OCI-LY1 (cell line): Measurements from ENCODE around the gene CLDND1.

Experiments used
- H2AFZ ChIP-seq: fragments of 200-600 bp; sonication (generic), shearing (Covaris generic); 2 replicates; pipeline ENCODE4 v1.6.0; 2014; ENCODE audit warnings: antibody characterized with exemption, mild to moderate bottlenecking, low read length
- H3F3A ChIP-seq: fragments of 200-600 bp; sonication (generic), shearing (Covaris generic); 2 replicates; pipeline ENCODE4 v1.6.0; 2014; ENCODE audit warnings: mild to moderate bottlenecking, antibody characterized with exemption, low read length, moderate library complexity; ENCODE audit not compliant: insufficient read depth
- H3K27ac ChIP-seq: fragments of 200-600 bp; sonication (generic); 2 replicates; pipeline ENCODE4 v1.5.1; 2014; ENCODE audit warnings: low read length, mixed run types, mild to moderate bottlenecking, low read depth; ENCODE audit not compliant: poor library complexity, severe bottlenecking
- H3K27me3 ChIP-seq: fragments of 200-600 bp; sonication (generic); 2 replicates; pipeline ENCODE4 v1.6.0; 2014; ENCODE audit warnings: antibody characterized with exemption, mild to moderate bottlenecking, low read length, moderate library complexity; ENCODE audit not compliant: insufficient read depth
- H3K36me3 ChIP-seq: fragments of 200-600 bp; sonication (generic); 2 replicates; pipeline ENCODE4 v1.6.1; 2014; ENCODE audit warnings: mild to moderate bottlenecking, antibody characterized with exemption, low read length, moderate library complexity, mixed read lengths; ENCODE audit not compliant: insufficient read depth
- H3K4me1 ChIP-seq: fragments of 200-600 bp; sonication (generic); 2 replicates; pipeline ENCODE4 v1.5.1; 2014; ENCODE audit warnings: mild to moderate bottlenecking, low read length, moderate library complexity; ENCODE audit not compliant: insufficient read depth, severe bottlenecking
- H3K4me2 ChIP-seq: fragments of 200-600 bp; sonication (generic), shearing (Covaris generic); 2 replicates; pipeline ENCODE4 v1.6.1; 2014; ENCODE audit warnings: low read length
- H3K4me3 ChIP-seq: fragments of 200-600 bp; sonication (generic); 2 replicates; pipeline ENCODE4 v1.5.1; 2014; ENCODE audit warnings: low read length, low read depth, mild to moderate bottlenecking, mixed read lengths; ENCODE audit not compliant: poor library complexity, severe bottlenecking
- H3K79me2 ChIP-seq: fragments of 200-600 bp; shearing (Covaris generic); 2 replicates; pipeline ENCODE4 v1.6.1; 2016; ENCODE audit warnings: mixed run types, low read length, mixed read lengths; ENCODE audit not compliant: insufficient read depth
- H3K9ac ChIP-seq: fragments of 200-600 bp; sonication (generic), shearing (Covaris generic); 2 replicates; pipeline ENCODE4 v1.6.1; 2014; ENCODE audit warnings: mild to moderate bottlenecking, low read length, mixed read lengths
- H3K9me2 ChIP-seq: fragments of 200-600 bp; sonication (generic), shearing (Covaris generic); 2 replicates; pipeline ENCODE4 v1.6.1; 2014; ENCODE audit warnings: low read depth, mild to moderate bottlenecking, low read length, mixed read lengths
- H3K9me3 ChIP-seq: fragments of 200-600 bp; shearing (Covaris generic); 2 replicates; pipeline ENCODE4 v1.6.1; 2014; ENCODE audit warnings: low read length, mixed read lengths
- H4K20me1 ChIP-seq: fragments of 200-600 bp; sonication (generic), shearing (Covaris generic); 2 replicates; pipeline ENCODE4 v1.6.0; 2016; ENCODE audit warnings: mild to moderate bottlenecking, low read length; ENCODE audit not compliant: insufficient read depth
- CTCF ChIP-seq: fragments of 200-600 bp; sonication (generic), shearing (Covaris generic); IDR thresholded peaks from 2 replicates; pipeline ENCODE4 v1.5.1; 2017; ENCODE audit warnings: mild to moderate bottlenecking, antibody characterized with exemption, low read length, moderate library complexity, mixed read lengths
- EZH2 ChIP-seq: fragments of 200-600 bp; sonication (generic), shearing (Covaris generic); IDR thresholded peaks from 2 replicates; pipeline ENCODE4 v1.8.0; 2017; ENCODE audit warnings: borderline replicate concordance, mixed run types, mild to moderate bottlenecking, antibody characterized with exemption, low read length, moderate library complexity, mixed read lengths

CLDND1 gene

GRCh38 chr3:98534168-98534567 is 11.5 kb upstream of the CLDND1 start:
- Histone ChIP-seq H3K4me3 (no peak overlapping the region), H3K27me3 (no peaks in the 10 kb centered on the region), H3K4me1 (peaks cover 48% of the 10 kb centered on the region), H3F3A (no peaks in the 10 kb centered on the region), H3K27ac (no peak overlapping the region), H3K36me3 (no peaks in the 10 kb centered on the region), H2AFZ (no peak overlapping the region), H4K20me1 (no peaks in the 10 kb centered on the region), H3K79me2 (no peaks in the 10 kb centered on the region), H3K9me2 (no peaks in the 10 kb centered on the region), H3K9me3 (no peaks in the 10 kb centered on the region), H3K4me2 (no peak overlapping the region), H3K9ac (no peak overlapping the region)
- TF ChIP-seq CTCF (no peak), EZH2 (no peak)

GRCh38 chr3:98532709-98533571 is 10.2 kb upstream of the CLDND1 start:
- Histone ChIP-seq H3K9me3 (no peaks in the 10 kb centered on the region), H3K9ac (no peak overlapping the region), H3K4me1 (peaks cover 48% of the 10 kb centered on the region), H3K27me3 (no peaks in the 10 kb centered on the region), H3K79me2 (no peaks in the 10 kb centered on the region), H3K9me2 (no peaks in the 10 kb centered on the region), H4K20me1 (no peaks in the 10 kb centered on the region), H2AFZ (no peak overlapping the region), H3F3A (no peaks in the 10 kb centered on the region), H3K4me3 (no peak overlapping the region), H3K27ac (no peak overlapping the region), H3K4me2 (no peak overlapping the region), H3K36me3 (no peaks in the 10 kb centered on the region)
- TF ChIP-seq CTCF (no peak), EZH2 (no peak)

- no peaks in the 10 kb centered on the region for H3K27me3 ChIP-seq
- H2AFZ ChIP-seq, result no peak overlapping the region
- H3K9me2 ChIP-seq, result no peaks in the 10 kb centered on the region
- H3K27ac ChIP-seq, result no peak overlapping the region
- H3K9me3 ChIP-seq, result no peaks in the 10 kb centered on the region
- no peaks in the 10 kb centered on the region for H3K36me3 ChIP-seq
- no peak overlapping the region for H3K4me3 ChIP-seq
- no peak for TF ChIP-seq CTCF
- no peak for TF ChIP-seq EZH2
- H3K4me1 ChIP-seq, result peaks cover 46% of the 10 kb centered on the region
- H3K79me2 ChIP-seq, result no peaks in the 10 kb centered on the region
- no peak overlapping the region for H3K9ac ChIP-seq
- no peaks in the 10 kb centered on the region for H3F3A ChIP-seq
- no peaks in the 10 kb centered on the region for H4K20me1 ChIP-seq
- no peak overlapping the region for H3K4me2 ChIP-seq
Measured at GRCh38 chr3:98532275-98532637, 9.6 kb upstream of the CLDND1 start.
